ENCODE results near the gene TRIM71. TPM values are rescaled to one million over a fixed set of nuclear protein-coding genes. Genes with fewer than 3 reads are reported as not detected.

TRIM71 gene
- total RNA-seq, 4 donors from 2014 or later: 0.16 TPM; not detected in 3

DNA sequence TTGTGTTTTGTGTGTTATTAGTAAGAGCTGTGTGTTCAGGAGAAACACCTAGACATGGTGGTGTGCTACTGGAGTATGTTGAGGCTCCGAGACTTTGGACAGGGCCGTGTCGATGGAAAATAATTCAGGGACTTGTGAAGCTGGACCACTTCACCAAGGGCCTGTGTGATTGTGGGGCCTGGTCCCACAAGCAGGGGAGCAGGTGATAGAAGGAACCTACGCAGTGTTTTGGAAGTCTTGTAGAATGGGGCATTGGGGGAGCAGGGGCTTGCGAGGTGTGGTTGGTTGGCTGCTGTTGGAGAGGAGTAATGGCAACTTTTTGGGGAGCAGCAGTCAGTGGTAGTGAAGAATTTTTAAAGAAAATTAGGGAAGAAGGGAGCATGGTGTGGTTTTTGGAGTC lies 48.7 kb downstream of the TRIM71 start:
- TF ChIP-seq, protein P1, sequence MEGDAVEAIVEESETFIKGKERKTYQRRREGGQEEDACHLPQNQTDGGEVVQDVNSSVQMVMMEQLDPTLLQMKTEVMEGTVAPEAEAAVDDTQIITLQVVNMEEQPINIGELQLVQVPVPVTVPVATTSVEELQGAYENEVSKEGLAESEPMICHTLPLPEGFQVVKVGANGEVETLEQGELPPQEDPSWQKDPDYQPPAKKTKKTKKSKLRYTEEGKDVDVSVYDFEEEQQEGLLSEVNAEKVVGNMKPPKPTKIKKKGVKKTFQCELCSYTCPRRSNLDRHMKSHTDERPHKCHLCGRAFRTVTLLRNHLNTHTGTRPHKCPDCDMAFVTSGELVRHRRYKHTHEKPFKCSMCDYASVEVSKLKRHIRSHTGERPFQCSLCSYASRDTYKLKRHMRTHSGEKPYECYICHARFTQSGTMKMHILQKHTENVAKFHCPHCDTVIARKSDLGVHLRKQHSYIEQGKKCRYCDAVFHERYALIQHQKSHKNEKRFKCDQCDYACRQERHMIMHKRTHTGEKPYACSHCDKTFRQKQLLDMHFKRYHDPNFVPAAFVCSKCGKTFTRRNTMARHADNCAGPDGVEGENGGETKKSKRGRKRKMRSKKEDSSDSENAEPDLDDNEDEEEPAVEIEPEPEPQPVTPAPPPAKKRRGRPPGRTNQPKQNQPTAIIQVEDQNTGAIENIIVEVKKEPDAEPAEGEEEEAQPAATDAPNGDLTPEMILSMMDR (IDR thresholded peaks at IDR 0.05; ENCODE audit: low read depth): no peak

DNA sequence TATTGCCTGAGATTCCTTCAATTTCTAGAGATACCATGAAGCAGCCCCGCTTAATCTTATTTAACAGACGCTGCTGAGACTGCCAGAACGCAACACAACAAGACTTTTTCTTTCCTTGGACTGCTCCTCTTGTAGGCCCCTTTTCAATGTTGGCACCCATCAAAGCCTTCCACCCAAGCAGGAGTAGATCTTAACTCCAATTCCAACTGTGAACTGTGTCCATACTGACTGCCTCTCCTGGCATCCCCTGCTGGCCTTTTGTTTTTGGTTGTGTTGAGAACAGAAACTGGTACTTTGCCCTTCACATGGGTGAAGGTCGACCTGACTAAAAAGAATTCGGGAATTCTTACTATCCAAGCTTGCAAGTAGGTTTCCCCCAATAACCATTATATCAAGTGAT lies 50.2 kb downstream of the TRIM71 start:
- TF ChIP-seq, protein P1 (IDR thresholded peaks at IDR 0.05; ENCODE audit: low read depth): no peak

DNA sequence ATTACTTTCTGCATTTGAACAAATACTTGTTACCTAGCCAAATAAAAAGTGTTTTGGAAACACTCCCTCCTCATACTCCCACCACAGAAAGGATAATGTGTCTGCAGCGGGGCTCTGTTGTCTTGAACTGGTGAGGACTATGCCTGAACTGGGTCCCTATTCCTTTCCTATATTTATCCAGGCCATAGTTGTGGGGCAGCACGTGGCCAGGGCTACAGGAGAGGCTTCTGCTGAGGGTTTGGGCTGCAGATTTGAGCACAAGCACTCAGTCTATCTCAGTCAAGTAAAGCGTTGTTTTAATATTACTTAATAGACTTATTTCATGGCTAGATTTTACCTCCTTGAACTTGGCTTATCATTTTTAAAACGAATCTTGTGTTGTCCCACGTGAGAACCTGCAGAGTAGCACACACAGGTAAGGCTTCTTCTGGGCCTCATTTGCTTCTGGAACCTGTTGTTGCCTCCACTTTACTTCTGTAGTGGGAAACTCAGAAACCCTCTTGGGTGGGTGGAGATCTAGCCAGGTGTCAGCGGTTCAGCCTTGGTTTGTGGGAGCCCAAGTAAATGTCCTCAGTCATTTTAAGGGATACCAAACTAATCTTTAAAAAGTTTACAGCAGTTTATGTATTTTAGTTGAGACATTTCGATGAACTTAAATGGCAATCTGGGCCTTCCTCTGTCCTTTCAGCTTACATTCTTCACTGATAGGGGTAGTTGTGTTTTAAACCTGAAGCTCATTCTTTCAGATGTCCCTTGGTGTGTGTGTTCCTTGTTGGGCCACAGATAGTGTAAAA lies 51.1 kb downstream of the TRIM71 start:
- TF ChIP-seq, protein P1 (IDR thresholded peaks at IDR 0.05; ENCODE audit: low read depth): no peak

DNA sequence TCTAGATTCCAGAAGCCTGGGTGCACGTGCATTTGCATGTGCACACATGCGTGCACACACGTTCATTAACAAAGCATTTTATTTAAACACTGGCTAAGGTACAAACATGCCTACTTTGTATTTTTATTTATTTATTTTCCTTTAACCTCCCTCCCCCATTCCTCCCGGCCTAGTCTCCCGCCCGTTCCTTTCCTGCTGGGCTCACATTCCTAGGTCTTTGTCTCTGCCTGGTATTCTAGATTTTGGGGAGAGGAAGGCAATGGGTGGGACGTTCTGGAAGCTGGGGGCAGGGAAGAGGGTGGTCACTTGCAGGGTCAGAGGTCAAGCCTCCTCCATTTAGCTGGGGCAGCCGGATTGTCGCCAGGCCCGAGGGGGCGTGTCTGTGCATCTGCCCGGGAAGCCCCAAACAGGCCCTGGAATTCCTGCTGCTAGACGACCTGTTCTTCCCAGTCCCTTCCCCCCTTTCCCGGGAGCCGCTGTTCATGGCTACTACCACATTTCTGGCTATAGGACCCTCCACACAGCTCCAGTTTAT lies 51.8 kb downstream of the TRIM71 start:
- TF ChIP-seq, protein P1 (IDR thresholded peaks at IDR 0.05; ENCODE audit: low read depth): no peak

DNA sequence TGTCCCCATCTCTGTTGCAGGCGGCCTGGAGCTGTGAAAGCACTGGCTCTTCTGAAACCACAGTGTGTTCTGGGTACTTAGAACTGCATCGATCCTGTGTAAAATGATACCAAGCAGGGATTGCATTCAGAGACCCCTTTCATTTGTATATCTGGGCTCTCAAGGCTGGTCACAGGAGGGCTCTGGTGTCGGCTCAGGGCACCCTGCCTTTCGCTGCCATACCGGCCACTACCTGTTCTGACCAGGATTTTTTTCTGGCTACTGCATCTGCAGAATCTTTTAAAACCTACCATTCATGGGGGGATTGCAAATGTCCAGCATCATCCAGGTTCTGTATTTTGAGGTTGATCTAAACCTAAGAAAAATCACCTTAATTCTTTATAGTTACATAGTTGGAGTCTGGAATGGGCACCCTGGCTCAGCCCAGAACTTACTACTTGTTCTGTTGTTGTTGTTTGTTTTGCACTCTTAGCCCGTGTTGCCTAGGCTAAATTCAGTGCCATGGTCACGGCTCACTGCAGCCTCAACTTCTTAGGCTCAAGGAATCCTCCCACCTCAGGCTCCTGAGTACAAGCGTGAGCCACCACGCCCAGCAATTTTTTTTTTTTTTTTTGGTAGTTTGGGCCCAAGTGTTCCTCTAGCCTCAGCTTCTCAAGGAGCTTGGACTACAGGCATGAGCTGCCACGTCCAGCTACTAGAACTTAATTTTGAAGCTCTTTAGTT lies 52.7 kb downstream of the TRIM71 start:
- TF ChIP-seq, protein P1 (IDR thresholded peaks at IDR 0.05; ENCODE audit: low read depth): no peak

DNA sequence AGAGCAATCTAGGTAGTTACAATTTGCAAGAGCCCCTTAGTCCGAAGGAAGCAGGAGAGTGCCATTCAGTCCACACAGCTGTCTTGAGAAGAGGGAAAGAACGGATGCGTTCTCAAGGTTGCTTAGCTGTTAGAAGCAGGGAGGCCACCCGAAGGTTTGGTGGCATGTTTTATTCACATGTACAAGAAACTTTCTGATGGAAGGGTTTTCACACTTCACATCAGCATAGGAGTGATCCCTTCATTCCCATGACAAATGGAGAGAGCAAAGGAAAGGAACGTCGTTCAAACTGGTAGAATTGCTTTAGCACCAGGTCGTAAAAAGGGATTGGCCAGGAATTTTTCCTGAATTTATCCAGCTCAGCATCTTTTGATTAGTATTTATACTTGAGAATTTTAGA lies 53.5 kb downstream of the TRIM71 start:
- TF ChIP-seq, protein P1 (IDR thresholded peaks at IDR 0.05; ENCODE audit: low read depth): no peak

Data from subcutaneous adipose tissue (tissue), 4 donors.